ENCODE results near the gene TULP4. TPM values are rescaled to one million over a fixed set of nuclear protein-coding genes. Genes with fewer than 3 reads are reported as not detected.

Gene TULP4
- total RNA-seq, 1 experiment from 2014 or later, result 64.6 TPM

- Mint-ChIP-seq H3K27me3 (ENCODE audit: low read depth) (no peaks in the 10 kb centered on the region), H3K36me3 (ENCODE audit: insufficient read depth in 1 of 3, low read depth in 3 of 3) (peaks cover 12 to 41% (median 21%) of the 10 kb centered on the region in 3 experiments; a peak in 5 of 7 replicates), H3K9me3 (no peaks in the 10 kb centered on the region), H3K4me1 (no peaks in the 10 kb centered on the region; a peak in 1 of 4 replicates), H3K27ac (no peak overlapping the region), H3K4me3 (no peak overlapping the region)
- no peak for DNase-seq
- H2AFZ ChIP-seq (ENCODE audit: low read length), result no peak overlapping the region
- H3K18ac ChIP-seq (ENCODE audit: insufficient read length, low read depth, low read length), result no peak overlapping the region
- no peak overlapping the region for H2BK15ac ChIP-seq (ENCODE audit: low read depth, low read length)
- H3K79me1 ChIP-seq (ENCODE audit: insufficient read depth, low read depth, low read length, poor library complexity, severe bottlenecking), result no peaks in the 10 kb centered on the region
- H4K8ac ChIP-seq (replicated peaks; ENCODE audit: insufficient read length, low read depth, low read length), result no peak overlapping the region
- WGBS (ENCODE audit: extremely low coverage, insufficient read length, low lambda C conversion rate), result no CpG with 5 or more reads among the region's 2 CpGs
- no peak overlapping the region for H3K4ac ChIP-seq (ENCODE audit: low read depth, low read length)
- H2BK20ac ChIP-seq (ENCODE audit: low read depth, low read length, poor library complexity, severe bottlenecking), result no peak overlapping the region
- H2BK120ac ChIP-seq (ENCODE audit: low read depth, low read length, poor library complexity, severe bottlenecking), result no peak overlapping the region
- H3K27me3 ChIP-seq (ENCODE audit: insufficient read depth, low read length), result no peaks in the 10 kb centered on the region
- no peak overlapping the region for H3K56ac ChIP-seq (ENCODE audit: insufficient read length, low read depth, low read length)
- no peaks in the 10 kb centered on the region for H3K23me2 ChIP-seq (ENCODE audit: insufficient read length, low read depth, low read length, poor library complexity, severe bottlenecking)
- no peak overlapping the region for H4K91ac ChIP-seq (ENCODE audit: insufficient read length, low read depth, low read length)
- no peaks in the 10 kb centered on the region for H4K20me1 ChIP-seq (ENCODE audit: control insufficient read depth, insufficient read depth, insufficient read length)
- H2BK12ac ChIP-seq (ENCODE audit: insufficient read length, low read depth, low read length), result no peak overlapping the region
- no peak overlapping the region for H3K27ac ChIP-seq (ENCODE audit: insufficient read length, low read depth, low read length)
- no peak overlapping the region for H2BK5ac ChIP-seq (ENCODE audit: insufficient read length, low read length)
- H3K9me3 ChIP-seq (ENCODE audit: control insufficient read depth, low read depth, low read length), result no peaks in the 10 kb centered on the region
- H3K23ac ChIP-seq (ENCODE audit: insufficient read length, low read depth, low read length), result no peak overlapping the region
- H4K5ac ChIP-seq (ENCODE audit: insufficient read length, low read depth, low read length), result no peak overlapping the region
- no peak overlapping the region for H3K4me2 ChIP-seq (ENCODE audit: insufficient read depth, insufficient read length, low read length)
- H2AK5ac ChIP-seq (ENCODE audit: insufficient read length, low read length), result no peak overlapping the region
- no peak overlapping the region for H3T11ph ChIP-seq (ENCODE audit: low read length)
- no peaks in the 10 kb centered on the region for H3K79me2 ChIP-seq (ENCODE audit: insufficient read depth, low read length)
- no peak for TF ChIP-seq CTCF (conservative IDR thresholded peaks at IDR 0.05)
- no peaks in the 10 kb centered on the region for H3K4me1 ChIP-seq (ENCODE audit: insufficient read depth, low read length)
- no peak overlapping the region for H3K9ac ChIP-seq (ENCODE audit: extremely low read depth, insufficient read length, low read length)
- no peak overlapping the region for H3K14ac ChIP-seq (ENCODE audit: insufficient read depth, low read length)
These were observed 173.2 kb downstream of the TULP4 start for GRCh38 chr6:158485431-158485830.

Data from H9 (cell line).